GM18951 (cell line): ENCODE data around the gene SLC4A11.

Experiments used
- POLR2A ChIP-seq: IDR thresholded peaks from 4 replicates; pipeline ENCODE4 v1.6.1; 2011; ENCODE audit warnings: mild to moderate bottlenecking; ENCODE audit not compliant: insufficient read length, insufficient read depth; ENCODE audit errors: extremely low read depth
- in situ Hi-C: fragments of 300-500 bp; cut with MboI; formaldehyde crosslinking; loops from one replicate; pipeline ENCODE4 v1.12.0; 2022; ENCODE audit warnings: low sequenced_read_pairs, mixed read lengths, inconsistent platforms; ENCODE audit not compliant: unreplicated experiment

SLC4A11 gene

DNA sequence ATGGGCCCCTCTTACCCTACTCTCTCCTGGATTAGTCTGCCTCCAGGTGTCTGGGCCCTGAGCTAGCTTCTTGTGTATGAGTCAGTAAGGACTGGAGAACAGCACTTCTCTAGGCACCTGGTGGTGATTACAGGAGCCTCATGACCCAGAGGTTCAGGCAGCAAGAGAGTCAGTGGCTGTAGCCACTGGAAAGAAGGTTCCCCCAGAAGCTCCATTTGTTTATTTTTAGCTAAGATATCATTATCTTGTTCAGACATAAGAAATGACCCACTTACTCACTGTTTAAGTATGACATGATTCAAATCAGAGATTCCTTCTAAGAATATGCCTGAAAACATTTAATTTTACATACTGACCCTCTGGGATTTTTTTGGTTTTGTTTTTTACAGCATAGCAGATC lies 23.6 kb upstream of the SLC4A11 start:
- in situ Hi-C loops: no loop called here
- no peak for TF ChIP-seq POLR2A

GRCh38 chr20:3258429-3258828 lies 19.4 kb upstream of the SLC4A11 start:
- in situ Hi-C loops: no loop called here
- no peak for TF ChIP-seq POLR2A

GRCh38 chr20:3255728-3256127 lies 16.7 kb upstream of the SLC4A11 start:
- in situ Hi-C loops: no loop called here
- no peak for TF ChIP-seq POLR2A

DNA sequence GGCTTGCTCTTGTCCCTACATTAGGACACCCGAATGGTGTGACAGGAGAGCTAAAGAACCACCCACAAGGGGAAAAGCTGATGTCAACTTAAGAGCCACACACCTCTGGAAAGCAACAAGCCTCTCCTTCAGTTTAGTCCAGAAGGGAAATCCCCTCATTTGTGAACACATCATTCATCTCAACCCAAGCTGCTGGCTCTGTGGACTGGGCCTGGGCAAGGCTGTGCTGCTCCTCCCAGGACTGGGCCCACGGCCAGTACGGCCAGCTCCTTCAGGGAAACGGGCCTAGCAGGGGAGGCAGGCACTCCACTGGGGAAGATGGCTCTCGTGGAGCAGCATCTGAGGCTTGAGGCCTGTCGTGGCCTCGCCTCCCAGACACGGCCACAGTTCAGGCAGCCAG lies 12.8 kb upstream of the SLC4A11 start:
- TF ChIP-seq POLR2A: no peak
- in situ Hi-C loops: no loop called here

DNA sequence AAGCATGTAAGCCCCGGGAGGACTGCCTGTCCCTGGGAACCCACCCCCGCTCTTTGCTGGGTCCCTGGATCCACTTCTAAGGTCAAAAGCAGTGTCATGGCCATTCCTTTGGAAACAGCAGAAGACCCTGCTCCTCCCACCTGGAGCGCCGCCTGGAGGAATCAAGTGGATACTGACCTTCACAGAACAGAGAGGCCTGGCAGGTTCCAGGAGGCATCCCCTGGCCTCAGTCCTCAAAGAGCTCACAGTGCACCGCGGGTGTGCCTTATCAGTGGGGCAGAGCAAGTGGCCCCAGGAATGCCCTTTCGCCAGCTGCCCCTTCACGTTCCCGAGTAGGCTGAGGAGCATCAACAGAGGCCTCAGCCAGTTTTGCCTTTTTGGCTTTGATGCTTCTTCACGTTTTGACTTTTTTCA lies 11.1 kb upstream of the SLC4A11 start:
- no peak for TF ChIP-seq POLR2A
- in situ Hi-C loops: no loop called here

GRCh38 chr20:3248993-3249347 lies 10.0 kb upstream of the SLC4A11 start:
- in situ Hi-C loops: no loop called here
- no peak for TF ChIP-seq POLR2A

- TF ChIP-seq POLR2A: no peak
Observed at GRCh38 chr20:3248167-3248992, 9.4 kb upstream of the SLC4A11 start.

DNA sequence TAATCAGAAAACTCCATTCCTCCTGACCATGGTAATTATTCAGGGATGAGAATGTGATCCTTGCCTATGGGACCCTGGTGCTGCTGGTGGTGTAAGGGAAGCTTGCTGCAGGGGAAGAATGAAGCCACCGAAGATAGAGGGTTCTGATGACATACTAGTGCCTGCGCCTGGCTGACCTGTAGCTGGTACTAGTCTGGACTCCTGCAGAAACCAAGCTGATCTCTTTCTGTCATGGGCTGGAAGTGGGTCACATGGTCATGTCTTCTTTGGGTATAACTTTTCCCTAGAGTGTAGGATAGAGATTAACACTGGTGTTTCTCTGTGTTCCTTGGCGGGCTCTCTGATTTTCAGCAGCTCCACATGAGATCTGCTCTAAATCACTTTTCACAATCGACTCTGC lies 8.6 kb upstream of the SLC4A11 start:
- no peak for TF ChIP-seq POLR2A
- in situ Hi-C loops: no loop called here

More at GRCh38 chr20:3248167-3248992, 9.4 kb upstream of the SLC4A11 start:
- in situ Hi-C loops: no loop called here

GRCh38 chr20:3246682-3247081 lies 7.7 kb upstream of the SLC4A11 start:
- in situ Hi-C loops: no loop called here
- no peak for TF ChIP-seq POLR2A

- in situ Hi-C loops: no loop called here
- no peak for TF ChIP-seq POLR2A
Observed at GRCh38 chr20:3245711-3246110, 6.7 kb upstream of the SLC4A11 start.

DNA sequence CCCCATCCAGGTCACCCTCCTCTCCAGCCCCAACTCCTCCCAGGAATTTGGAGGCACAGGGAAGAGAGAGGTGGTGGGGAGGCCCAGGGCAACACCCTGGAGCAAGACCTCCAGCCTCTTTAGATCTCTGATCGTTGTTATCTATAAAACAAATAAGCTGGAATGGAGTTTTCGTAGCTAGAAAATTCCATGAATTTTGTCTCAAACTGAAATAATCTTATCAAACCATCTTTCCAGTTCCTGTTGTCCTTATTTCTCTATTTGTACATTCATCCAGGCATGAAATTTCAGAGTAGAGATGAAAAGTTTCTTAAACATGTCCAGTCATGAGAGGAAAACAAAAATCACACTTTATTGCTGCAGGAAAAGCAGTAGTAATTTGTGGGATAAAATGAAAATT lies 6.2 kb upstream of the SLC4A11 start:
- TF ChIP-seq POLR2A: no peak
- in situ Hi-C loops: no loop called here

DNA sequence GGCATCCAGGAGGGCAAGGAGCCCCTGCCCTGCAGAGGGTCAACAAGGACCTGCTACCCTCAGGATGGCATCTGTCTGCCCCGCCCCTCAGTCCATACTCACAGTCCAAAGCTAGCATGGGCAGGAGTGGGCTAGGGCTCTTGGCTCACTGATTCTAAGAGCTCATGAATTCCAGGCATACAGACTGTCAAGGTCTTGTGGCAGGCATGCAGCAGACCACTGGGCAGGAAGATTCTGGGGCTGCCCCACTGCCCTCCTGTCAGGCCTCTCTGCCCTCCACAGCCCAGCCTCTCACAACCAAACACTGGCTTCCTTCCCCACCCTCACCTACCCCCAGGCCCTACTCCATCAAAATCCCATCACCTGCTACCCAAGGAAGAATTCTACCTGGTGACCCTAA lies 5.6 kb upstream of the SLC4A11 start:
- TF ChIP-seq POLR2A: no peak
- in situ Hi-C loops: no loop called here

GRCh38 chr20:3243718-3244358 lies 4.8 kb upstream of the SLC4A11 start:
- no peak for TF ChIP-seq POLR2A
- in situ Hi-C loops: no loop called here

DNA sequence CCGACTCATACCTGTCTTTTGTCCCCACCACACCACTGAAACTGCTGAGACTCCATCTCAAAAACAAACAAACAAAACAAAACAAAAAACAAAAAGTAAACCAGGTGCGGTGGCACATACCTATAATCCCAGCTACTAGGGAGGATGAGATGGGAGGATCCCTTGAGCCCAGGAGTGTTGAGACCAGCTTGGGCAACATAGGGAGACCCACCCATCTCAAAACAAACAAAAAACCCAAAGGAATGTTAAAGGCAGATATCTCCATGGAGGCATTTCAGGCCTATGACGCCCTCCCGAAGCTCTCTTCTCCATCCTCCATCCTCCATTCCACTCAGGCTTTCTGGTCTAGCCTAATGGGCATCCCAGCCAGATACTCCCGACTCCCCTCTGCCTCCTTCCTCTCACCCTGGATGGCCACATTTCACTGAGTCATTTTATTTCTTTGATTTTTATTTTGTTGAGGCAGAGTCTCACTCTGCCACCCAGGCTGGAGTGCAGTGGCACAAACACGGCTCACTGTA lies 3.2 kb upstream of the SLC4A11 start:
- in situ Hi-C loops: no loop called here
- no peak for TF ChIP-seq POLR2A

DNA sequence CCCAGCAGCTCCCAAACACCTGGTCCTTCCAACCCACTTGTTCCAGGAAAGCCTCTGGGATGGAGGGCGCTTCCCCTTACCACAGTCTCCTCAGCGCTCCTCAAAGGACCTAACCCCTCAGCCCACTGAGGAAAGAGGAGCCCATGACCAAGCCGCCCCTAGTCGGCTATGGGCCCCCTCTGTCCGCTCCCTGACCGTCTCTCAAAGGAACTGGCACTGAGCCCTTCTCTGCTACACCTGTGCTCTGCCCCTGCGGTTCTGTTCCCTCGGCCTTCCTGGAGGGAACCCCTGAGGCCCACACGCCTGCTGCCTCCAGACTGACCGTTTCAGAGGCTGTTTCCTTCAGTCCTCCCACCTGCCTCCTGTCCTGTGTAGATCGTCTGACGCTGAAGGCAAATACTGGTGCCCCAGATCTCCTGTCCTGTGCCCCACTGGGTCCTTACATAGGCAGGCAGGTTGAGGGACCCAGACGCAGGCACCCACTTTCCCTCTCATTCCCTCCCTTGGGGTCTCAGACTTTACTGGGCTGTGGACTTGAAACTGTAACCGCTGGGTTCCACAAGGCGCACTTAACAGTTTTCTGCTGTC lies 1.9 kb upstream of the SLC4A11 start:
- no peak for TF ChIP-seq POLR2A
- in situ Hi-C loops: no loop called here
